HG03103 (cell line): ENCODE measurements around the gene MST1.

Source experiments
- ATAC-seq: cut with Tn5 transposase; IDR thresholded peaks from one replicate; pipeline ENCODE4 v1.9.1; 2021; ENCODE audit warnings: low read depth; ENCODE audit not compliant: unreplicated experiment

The MST1 gene

DNA sequence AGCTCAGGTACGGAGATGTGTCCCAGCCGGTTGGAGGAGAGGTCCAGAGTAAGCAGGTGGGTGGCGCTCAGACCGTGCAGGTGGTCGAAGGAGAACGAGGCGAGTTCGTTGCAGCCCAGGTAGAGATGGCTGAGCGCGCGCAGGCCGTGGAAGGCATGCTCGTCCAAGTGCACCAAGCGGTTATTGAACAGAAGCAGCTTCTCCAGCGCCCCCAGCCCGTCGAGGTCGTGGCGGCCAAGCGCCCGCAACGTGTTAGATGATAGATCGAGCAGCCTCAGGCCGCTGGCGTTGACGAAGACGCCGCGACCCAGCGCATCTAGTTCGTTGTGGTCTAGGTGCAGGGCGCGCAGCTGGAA is 29.6 kb upstream of the MST1 start:
- no peak for ATAC-seq

DNA sequence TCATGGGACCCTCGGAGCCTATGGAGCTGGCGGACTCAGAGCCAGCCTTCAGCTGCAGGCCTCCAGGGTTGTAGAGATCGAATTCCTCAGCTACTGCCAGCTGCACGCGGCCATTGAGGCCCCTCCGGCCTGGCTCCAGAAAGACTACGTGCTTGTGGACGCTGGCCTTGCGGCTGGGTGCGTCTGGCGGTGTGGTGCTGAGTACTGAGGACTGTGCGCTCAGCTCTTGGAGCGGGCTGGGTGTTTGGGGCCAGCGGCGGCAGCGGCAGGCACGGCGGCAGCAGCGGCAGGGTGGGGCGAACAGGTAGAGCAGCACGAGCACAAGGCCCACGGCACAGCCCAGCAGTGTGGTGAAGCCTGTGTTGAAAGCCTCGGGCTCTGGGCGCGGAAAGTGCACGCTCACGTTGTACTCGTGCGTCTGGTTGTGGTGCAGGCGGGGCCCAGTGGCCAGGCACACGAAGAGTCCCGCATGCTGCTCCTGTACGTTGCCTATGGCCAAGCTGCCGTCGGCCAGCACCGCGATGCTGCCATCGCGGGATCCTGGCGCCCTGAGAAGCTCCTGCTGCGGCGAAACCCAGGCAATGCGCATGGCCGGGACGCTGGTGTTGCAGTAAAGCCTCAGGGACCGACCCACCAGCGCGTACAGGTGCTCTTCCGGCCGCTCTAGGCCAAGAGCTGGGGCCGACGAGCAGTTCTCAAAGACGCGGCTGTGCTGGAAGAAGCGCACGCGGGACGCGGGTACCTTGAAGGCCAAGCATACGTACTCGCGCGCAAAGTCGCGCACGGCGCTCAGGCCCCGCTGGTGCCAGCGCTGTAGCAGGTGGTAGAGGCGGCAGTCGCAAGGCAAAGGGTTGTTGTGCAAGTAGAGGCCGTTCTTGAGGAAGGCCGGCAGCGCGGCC is 28.9 kb upstream of the MST1 start:
- ATAC-seq = no peak

DNA sequence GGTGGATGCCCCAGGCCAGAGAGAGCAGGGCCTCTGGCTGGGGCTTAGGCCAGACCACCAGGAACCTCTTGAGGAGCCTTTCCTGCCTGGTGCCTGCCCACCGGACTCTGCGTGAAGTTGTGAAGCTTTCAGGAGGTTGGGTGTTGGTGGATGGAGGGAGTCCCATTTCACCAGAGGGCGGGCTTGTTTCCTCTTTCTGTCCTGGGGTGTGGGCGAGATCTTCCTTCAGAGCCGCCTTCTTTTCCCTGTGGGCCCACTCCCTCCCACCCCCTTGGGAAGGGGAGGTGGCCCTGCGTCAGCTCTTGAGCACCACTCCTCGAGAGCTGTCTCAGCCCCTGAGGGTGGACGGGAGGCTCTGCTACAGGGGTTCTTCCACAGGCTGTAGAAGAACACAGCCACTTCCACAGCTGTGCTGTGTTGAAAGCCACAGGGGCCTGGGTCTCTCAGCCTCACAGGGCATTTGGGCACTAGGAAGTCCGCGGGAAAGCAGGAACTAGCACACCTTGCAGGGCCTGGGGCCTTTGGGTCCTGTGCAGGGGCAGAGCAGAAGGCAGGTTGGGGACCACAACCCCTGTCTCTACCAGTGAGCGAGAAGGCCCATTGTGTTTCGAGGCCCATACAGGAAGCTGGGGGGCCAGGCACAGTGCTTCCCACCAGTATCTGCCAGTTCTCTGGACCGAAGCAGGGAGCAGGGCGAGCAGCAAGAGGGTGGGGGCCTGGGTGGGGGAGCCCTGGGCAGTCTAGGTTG is 28.1 kb upstream of the MST1 start:
- ATAC-seq = no peak

DNA sequence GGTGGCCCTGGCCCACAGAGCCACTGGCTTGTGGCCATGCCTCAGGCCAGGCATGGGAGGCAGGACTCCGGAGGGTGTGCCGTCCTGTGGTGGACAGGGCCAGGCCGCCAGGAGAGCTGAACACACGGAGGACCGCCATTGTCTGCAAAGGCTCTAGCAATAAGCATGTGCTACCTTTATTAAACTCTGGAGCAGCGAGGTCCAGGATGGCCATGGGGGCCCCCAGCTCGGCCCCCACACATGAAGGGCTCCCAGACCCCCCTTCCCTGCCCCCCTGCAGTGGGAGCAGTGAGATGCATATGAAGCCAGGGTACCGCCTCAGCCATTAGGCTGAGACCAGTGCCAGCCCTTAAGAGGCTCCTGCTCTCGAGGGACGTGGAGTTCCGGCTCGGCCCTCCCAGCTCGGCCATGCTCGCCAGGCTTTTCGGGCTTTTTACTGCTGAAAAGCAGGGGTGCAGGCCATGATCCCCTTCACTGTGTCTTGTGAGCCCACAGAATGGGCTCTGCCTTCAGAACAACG is 27.5 kb upstream of the MST1 start:
- no peak for ATAC-seq

DNA sequence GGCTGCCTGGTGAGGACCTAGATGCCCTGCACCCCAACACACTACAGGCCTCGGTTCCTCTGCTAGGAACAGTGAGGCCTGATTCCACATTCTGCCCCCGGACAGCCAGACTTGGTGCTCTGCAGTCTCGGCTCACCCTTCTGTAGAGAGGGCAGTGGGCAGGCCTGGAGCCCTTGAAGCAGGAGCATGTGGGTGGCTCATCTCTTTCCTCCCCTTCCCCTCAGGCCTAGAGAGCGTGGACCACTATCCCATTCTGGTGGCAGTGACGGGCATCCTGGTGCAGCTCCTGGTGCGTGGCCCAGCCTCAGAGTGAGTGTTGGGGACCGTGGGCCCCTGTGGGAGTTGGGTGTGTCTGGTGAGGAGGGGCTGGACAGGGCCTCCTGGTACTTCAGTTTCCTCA is 26.9 kb upstream of the MST1 start:
- ATAC-seq = no peak

DNA sequence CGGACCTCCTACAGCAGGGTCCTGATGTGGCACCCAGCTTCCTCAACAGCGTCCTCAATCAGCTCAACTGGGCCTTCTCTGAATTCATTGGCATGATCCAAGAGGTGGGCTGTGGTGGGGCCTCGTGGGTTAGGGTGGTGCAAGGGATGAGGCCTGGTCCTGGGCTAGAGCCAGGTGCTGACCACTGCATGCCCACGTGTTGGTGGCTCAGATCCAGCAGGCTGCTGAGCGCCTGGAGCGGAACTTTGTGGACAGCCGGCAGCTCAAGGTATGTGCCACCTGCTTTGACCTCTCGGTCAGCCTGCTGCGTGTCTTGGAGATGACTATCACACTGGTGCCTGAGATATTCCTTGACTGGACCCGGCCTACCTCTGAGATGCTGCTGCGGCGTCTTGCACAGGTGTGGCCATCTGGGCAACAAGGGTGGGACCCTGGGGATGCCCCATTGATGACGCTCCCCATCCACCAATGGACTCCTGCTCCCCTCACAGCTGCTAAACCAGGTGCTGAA is 26.4 kb upstream of the MST1 start:
- no peak for ATAC-seq

DNA sequence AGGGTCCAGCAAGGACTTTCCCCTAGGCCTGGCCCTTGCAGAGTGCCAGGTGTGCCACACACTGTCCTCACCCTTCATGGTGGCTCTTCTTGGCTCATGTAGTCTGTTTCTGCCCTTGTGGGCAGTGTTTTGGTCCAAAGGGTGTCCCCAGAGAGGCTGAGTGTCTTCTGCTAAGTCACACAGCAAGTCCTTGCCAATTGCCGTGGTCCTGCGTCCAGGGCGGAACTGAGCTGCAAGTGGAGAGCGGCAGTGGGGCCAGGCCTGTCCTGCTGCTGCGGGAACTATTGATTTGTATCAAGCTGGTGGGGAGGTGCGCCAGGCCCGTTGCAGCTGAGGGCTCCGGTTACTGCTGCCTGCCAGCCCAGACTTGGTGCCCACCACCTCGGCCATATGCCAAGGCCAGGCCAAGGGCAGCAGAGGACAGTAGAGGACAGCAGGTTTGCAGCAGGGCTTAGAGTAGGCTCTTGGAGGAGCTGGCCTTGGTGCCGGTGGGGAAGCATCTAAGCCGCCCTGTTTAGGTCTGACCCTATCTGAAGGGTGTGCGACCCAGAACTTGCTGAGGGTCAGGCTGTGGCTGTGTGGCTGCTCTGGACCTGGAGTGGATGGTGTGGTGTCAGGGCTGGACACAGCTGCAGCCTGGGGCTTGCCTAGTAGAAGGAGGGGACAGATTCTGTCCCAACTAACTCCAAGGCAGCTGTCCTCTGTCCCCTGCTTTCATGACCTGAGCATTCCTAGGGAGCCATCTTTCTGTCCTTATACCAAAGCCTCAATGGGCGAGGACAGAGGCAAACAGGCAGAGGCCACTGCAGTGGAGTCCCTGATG is 25.7 kb upstream of the MST1 start:
- no peak for ATAC-seq

DNA sequence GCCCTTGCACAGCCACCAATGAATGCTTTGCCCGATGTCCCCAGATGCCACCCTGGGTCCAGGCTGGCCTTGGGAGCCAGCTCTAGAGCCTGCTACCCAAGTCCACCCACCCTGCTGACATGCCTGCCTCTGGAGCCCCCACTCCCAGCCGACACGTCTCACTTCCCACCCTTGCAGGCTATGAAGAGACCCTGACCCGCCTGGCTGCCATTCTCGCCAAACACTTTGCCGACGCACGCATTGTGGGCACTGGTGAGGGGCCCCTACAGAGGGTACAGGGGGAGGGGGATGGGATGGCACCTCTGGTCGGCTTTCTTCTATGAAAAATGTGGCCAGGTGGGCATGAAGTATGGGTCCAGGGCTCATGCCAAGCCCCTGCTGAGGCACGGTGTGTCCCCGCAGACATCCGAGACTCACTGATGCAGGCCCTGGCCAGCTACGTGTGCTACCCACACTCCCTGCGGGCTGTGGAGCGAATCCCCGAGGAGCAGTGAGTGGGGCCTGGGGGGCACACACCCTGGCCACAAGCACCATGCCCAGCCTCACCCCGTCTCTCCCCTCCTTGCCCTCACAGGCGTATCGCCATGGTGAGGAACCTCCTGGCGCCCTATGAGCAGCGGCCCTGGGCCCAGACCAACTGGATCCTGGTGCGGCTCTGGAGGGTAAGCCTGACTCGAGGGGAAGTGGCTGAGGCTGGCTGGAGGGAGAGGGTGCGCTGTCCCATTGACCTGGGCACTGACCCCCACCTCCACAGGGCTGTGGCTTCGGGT is 24.2 kb upstream of the MST1 start:
- no peak for ATAC-seq

DNA sequence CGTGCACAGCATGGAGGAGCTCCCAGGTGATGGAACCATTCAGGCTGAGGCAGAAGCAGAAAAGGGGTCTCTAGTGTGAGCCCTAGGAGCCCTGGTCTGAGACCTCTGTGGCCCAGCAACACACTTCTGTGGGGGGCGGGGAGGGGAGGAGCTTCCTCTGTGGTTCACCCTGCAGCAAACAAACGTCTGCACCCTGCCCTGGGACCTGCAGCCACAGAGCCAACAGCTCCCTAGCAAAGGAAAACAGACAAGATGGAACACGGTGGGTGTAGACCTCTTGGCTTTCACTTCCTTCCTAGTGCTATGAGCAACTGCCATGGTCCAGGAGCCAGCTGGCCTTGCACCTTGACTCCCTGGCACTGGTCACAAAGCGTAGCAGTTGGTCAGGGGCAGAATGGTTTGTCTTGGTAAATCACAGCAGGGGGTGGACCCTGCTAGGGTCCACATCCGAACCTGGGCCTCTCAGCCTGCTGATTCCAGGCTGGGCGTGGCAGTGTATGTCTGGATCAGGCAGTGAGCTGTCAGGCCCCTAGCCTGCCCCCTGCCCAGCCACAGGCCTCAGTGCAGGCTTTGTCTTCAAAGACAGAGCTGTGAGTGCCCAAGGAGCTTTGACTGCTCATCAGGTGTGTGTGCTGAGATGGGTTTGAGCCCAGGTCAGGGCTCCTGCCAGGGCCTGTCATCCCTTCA is 23.5 kb upstream of the MST1 start:
- ATAC-seq = no peak

DNA sequence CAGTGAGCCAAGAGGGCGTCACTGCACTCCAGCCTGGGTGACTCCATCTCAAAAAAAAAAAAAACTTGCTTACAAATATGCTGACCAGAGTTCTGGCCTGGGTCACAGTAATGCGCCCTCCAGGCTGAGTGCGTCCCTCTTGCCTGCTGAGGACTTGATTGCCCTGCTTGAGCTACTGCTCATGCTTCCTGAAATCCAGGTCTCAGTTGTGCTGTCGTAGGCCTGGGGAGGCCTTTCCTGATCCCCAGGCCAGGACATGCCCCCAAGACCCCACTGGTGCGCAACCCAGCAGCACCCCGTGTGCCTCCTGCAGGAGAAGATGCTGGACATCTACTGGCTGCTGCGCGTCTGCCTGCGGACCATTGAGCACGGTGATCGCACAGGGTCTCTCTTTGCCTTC is 22.9 kb upstream of the MST1 start:
- no peak for ATAC-seq

DNA sequence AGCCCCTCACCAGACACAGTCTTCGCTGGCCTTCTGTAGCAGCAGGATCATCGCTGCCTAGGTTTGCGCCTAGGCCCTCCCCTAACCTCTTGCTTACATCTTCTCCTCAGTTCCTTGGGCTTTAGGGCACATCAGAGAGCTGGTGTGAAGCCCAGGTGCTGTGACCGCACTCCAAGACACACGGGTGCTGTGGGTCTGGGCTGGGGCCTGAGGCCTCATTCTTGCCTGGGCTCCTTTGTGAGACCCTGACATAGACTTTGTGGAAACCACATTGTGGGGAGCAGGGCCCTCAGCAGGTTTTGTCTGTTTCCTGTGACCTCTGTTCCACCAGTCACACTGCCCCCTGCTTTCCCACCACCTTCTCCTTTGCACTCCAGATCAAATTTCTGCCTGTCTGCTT is 22.2 kb upstream of the MST1 start:
- ATAC-seq = no peak

DNA sequence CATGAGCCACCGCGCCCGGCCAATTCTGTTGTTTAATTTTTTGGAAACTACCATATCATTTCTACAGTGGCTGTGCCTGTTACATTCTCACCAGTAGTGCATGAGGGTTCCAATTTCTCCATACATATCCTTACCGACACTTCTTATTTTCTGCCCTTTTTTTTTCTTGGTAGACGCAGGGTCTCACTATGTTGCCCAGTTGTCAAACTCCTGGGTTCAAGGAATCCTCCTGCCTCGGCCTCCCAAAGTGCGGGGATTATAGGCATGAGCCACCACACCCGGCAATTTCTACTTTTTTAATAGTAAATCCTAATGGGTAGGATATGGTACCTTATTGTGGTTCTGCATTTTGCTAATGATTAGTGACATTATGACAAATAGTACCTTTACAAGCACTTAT is 20.6 kb upstream of the MST1 start:
- ATAC-seq = no peak

DNA sequence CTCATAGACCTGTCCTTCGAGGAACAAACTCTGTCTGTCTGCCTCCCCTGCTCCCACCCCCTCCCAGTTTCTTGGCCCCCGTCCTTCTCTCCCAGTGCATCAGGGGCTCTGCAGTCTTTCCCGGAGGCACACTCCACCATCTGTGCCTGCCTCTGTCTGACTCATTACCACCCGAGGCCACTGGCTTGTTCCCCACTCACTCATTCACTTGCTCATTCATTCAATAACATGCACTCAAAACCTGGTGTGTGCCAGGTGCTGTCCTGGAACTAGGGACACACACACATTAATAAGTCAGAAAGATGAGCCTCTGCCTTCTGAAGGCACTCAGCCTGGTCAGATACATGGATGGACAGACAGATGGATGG is 17.8 kb upstream of the MST1 start:
- no peak for ATAC-seq

DNA sequence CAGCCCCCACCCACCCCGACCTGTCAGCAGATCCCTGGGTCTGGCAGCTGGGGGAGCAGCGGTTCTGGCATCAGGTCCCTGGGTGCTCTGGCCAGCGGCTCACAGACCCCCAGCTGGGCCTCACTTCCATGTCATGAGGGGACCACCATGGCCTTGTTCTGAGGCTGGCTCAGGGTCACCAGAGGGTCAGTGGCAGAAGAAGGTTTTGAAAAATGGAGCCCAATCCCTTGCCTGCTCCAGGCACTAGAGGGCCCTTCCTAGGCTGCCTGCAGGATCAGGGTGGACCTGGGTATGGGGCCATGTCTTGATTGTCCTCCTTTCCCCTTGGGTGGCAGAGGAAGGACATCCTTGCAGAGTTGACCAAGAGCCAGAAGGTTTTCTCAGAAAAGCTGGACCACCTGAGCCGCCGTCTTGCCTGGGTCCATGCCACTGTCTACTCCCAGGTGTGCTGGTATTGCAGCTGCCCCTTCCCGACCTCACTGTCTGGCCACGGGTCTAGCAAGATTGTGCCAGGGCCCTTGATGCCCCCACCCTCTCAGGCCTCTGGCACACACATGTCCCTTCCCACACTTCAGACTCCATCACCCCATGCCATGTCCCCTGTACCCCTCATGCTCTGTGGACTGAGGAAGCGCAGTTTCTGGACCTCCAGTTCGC is 17.3 kb upstream of the MST1 start:
- ATAC-seq = no peak

DNA sequence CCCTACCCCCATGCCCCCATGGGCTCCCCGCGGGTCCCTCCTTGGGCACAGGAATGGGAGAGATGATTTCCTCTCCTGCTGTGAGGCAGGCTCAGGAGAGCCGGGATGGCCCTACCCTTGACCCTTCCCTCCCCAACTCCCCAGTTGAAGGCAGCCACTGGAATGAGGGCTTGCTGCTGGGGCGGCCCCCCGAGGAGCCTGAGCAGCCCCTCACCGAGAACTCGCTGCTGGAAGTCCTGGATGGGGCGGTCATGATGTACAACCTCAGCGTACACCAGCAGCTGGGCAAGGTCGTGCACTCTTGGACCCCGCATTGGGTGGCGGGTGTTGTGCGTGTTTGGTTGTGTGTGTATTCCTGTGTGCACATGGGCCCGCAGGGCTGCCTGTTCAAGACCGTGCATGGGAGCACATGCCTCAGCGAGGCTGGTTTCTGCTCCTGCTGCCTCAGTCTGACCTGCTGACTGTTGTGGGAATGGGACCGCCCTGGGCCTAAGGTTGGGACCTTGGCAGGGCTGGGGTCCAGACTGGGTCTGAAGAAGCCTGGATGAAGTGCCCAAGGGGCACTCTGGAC is 16.2 kb upstream of the MST1 start:
- no peak for ATAC-seq

DNA sequence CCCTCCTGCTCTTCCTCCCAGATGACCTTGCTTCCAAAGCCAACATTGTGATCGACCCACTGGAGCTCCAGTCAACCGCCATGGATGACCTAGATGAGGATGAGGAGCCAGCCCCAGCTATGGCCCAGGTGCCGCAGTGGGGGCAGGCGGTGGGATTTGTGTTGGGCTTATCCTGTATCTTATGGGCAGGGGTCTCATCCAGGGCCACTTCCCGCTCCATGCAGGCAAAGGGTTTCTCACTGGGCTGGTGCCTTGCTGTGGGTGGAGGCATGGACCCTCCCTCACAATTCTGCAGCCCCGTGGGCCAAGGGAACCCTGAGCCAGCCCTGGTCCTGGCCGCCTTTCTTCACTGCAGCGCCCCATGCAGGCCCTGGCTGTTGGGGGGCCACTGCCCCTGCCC is 15.4 kb upstream of the MST1 start:
- no peak for ATAC-seq

DNA sequence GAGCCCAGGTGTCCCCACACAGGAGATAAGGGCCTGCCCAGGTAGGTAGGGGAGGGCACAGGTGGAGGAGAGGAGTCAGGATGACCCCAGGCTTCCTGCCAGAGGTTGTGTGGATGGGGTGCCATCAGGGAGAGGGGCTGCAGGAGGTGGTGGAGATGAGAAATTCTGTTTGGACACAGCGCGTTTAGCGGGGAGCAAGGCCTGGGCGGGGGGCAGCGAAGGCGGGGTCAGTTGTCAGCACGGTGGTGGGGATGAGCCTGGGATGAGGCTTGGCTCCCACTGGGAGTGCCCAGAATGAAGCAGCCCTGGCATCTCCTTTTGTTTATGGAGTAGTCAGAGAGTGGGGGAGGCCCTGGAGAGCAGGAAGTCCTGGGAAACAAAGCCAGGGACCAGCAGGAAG is 14.7 kb upstream of the MST1 start:
- ATAC-seq = no peak

DNA sequence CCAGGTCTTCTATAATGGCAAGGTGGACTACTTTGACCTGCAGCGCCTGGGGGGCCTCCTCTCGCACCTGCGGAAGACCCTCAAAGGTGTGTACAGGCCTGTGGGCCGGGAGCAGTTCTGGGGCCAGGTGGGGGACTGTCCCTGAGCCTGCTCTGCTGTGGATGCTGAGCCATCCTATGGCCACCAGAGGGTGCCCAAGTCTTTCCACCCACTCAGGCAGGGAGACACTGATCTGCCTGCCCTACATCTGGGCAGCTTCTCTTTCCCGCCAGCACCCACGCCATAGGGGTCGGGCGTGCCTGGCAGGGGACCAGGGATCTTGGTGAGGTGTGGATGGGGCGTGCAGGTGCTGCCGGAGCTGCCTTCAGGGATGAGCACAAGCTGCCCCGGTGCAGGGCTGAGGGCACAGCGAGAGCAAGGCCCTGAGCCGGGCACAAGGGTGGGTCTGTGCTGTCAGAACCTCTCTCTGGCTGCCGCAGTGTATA is 14.2 kb upstream of the MST1 start:
- no peak for ATAC-seq

DNA sequence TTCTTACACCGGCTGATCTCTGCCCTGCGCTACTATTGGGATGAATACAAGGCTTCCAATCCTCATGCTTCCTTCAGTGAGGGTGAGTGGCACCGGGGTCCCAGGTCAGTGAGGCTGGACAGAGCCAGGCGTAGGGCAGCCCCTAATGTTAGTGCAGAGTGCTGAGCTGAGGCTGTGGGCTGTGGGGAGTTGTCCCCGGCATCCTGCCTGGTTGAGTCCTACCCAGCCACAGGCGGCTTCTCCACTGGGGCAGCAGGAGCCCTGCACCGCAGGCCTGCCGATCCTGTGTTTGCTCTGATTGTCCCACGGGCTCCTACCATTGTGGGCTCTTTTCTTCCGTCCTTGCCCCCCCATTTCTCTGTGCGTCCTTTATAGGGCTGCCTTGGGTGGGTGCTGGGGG is 13.4 kb upstream of the MST1 start:
- ATAC-seq = no peak
